PC-3 (cell line): ENCODE results near the gene PRKAR1B. TPM values are rescaled to one million over a fixed set of nuclear protein-coding genes. Genes with fewer than 3 reads are reported as not detected.

Experiments
- ATAC-seq: fragments of 200-7000 bp; cut with Tn5 transposase; 2 replicates; pipeline ENCODE4 v1.9.1; 2020; ENCODE audit warnings: mild to moderate bottlenecking, moderate library complexity
- BruUV-seq: library from RNA; stranded (reverse); fragments of 400-500 nt; replicated peaks from 2 replicates; lab custom pipeline; 2021; lab: Mats Ljungman, UMichigan
- CTCF ChIA-PET: fragments of 300-600 bp; sonication (Branson Sonifier 250); formaldehyde crosslinking; loops from one replicate; lab custom pipeline; 2022; ENCODE audit warnings: antibody characterized with exemption; lab: Charles Lee
- POLR2A ChIA-PET: fragments of 300-600 bp; sonication (Branson Sonifier 250); formaldehyde crosslinking; loops from one replicate; lab custom pipeline; 2022; ENCODE audit warnings: antibody characterized with exemption; ENCODE audit not compliant: unreplicated experiment; lab: Charles Lee
- DNase-seq: peaks from one replicate; pipeline ENCODE4 v3.0.0-alpha.2; 2015
- H2AFZ ChIP-seq: fragments of 300-600 bp; sonication (generic); 2 replicates; pipeline ENCODE4 v1.6.0; 2016; ENCODE audit warnings: antibody characterized with exemption, low read length
- H3F3A ChIP-seq: fragments of 300-600 bp; sonication (generic); one replicate; pipeline ENCODE4 v1.6.0; 2017; ENCODE audit warnings: antibody characterized with exemption, low read length, control low read depth, mild to moderate bottlenecking; ENCODE audit not compliant: unreplicated experiment
- H3K27ac ChIP-seq: fragments of 300-600 bp; sonication (generic); 2 replicates; pipeline ENCODE4 v1.5.1; 2016; ENCODE audit warnings: mild to moderate bottlenecking, low read length
- H3K27me3 ChIP-seq: fragments of 300-600 bp; sonication (generic); 2 replicates; pipeline ENCODE4 v1.6.1; 2016; ENCODE audit warnings: low read length, mixed read lengths
- H3K36me3 ChIP-seq: fragments of 300-600 bp; sonication (generic); 2 replicates; pipeline ENCODE4 v1.6.1; 2016; ENCODE audit warnings: low read depth, mixed run types, low read length, mixed read lengths
- H3K4me1 ChIP-seq: fragments of 300-600 bp; sonication (generic); 2 replicates; pipeline ENCODE4 v1.5.1; 2016; ENCODE audit warnings: low read length; ENCODE audit not compliant: insufficient read depth
- H3K4me2 ChIP-seq: fragments of 300-600 bp; sonication (generic); 2 replicates; pipeline ENCODE4 v1.6.0; 2016; ENCODE audit warnings: low read length
- H3K4me3 ChIP-seq: fragments of 300-600 bp; sonication (generic); 2 replicates; pipeline ENCODE4 v1.5.1; 2016; ENCODE audit warnings: mild to moderate bottlenecking, low read length, mixed read lengths
- H3K79me2 ChIP-seq: fragments of 300-600 bp; sonication (generic); 2 replicates; pipeline ENCODE4 v1.6.1; 2017; ENCODE audit warnings: low read length, mixed read lengths
- H3K9ac ChIP-seq: fragments of 300-600 bp; sonication (generic); 2 replicates; pipeline ENCODE4 v1.6.0; 2016; ENCODE audit warnings: mild to moderate bottlenecking, low read length
- H3K9me2 ChIP-seq: fragments of 300-600 bp; sonication (generic); replicated peaks from 2 replicates; pipeline ENCODE4 v1.6.1; 2016; ENCODE audit warnings: mixed run types, low read length, mixed read lengths
- H3K9me3 ChIP-seq: fragments of 300-600 bp; sonication (generic); 2 replicates; pipeline ENCODE4 v1.6.1; 2016; ENCODE audit warnings: low read length, mixed read lengths
- H4K20me1 ChIP-seq: fragments of 300-600 bp; sonication (generic); 2 replicates; pipeline ENCODE4 v1.6.1; 2016; ENCODE audit warnings: low read length, mixed read lengths
- CTCF ChIP-seq: fragments of 300-600 bp; sonication (generic); conservative IDR thresholded peaks from 2 replicates; pipeline ENCODE4 v1.5.1; 2017; ENCODE audit warnings: antibody characterized with exemption, low read depth, mild to moderate bottlenecking, low read length
- EZH2 ChIP-seq: fragments of 300-600 bp; sonication (generic); IDR thresholded peaks from one replicate; pipeline ENCODE4 v1.6.1; 2017; ENCODE audit warnings: antibody characterized with exemption, mild to moderate bottlenecking, low read length; ENCODE audit not compliant: unreplicated experiment
- EZH2phosphoT487 ChIP-seq: fragments of 300-600 bp; sonication (generic); IDR thresholded peaks from 2 replicates; pipeline ENCODE4 v1.6.1; 2018; ENCODE audit warnings: mild to moderate bottlenecking, antibody characterized with exemption, low read length, borderline replicate concordance
- intact Hi-C: fragments of 100-400 bp; cut with micrococcal nuclease; formaldehyde crosslinking; loops from 2 replicates; pipeline ENCODE4 v1.9.0; 2023
- total RNA-seq: library from RNA; depleted of rRNA; stranded (reverse); fragments of >200 nt; gene quantifications from 2 replicates; pipeline ENCODE4 v1.2.3, GENCODE V29; 2014

Gene PRKAR1B
- total RNA-seq, 1 experiment from 2014 or later: 15.6 TPM

GRCh38 chr7:716636-717035, 10.4 kb downstream of the PRKAR1B start:
- no peaks in the 10 kb centered on the region for H3K9me3 ChIP-seq
- no peak overlapping the region for H2AFZ ChIP-seq
- no peak overlapping the region for H3K9ac ChIP-seq
- H3K4me3 ChIP-seq: no peak overlapping the region
- POLR2A ChIA-PET: no interaction called here
- BruUV-seq: no TSS peak
- H3K27me3 ChIP-seq: no peaks in the 10 kb centered on the region
- H3K27ac ChIP-seq: no peak overlapping the region
- H3F3A ChIP-seq: no peaks in the 10 kb centered on the region
- CTCF ChIA-PET: no interaction called here
- ATAC-seq (no peak), DNase-seq (no peak)
- intact Hi-C loops: no loop called here
- H3K4me1 ChIP-seq: no peaks in the 10 kb centered on the region
- TF ChIP-seq CTCF: no peak
- TF ChIP-seq EZH2: no peak
- no peak for TF ChIP-seq EZH2phosphoT487
- no peak overlapping the region for H3K4me2 ChIP-seq
- no peaks in the 10 kb centered on the region for H3K79me2 ChIP-seq
- no peaks in the 10 kb centered on the region for H3K36me3 ChIP-seq
- no peaks in the 10 kb centered on the region for H3K9me2 ChIP-seq
- H4K20me1 ChIP-seq: no peaks in the 10 kb centered on the region

- no peak overlapping the region for H2AFZ ChIP-seq
- CTCF ChIA-PET: no interaction called here
These were observed 10.9 kb downstream of the PRKAR1B start for GRCh38 chr7:716222-716621.

More at GRCh38 chr7:716222-716621, 10.9 kb downstream of the PRKAR1B start:
- H3K27me3 ChIP-seq: no peaks in the 10 kb centered on the region
- H3K36me3 ChIP-seq: no peaks in the 10 kb centered on the region
- no peaks in the 10 kb centered on the region for H3K79me2 ChIP-seq
- POLR2A ChIA-PET: no interaction called here
- BruUV-seq: no TSS peak
- no peak overlapping the region for H3K4me2 ChIP-seq
- H3K9ac ChIP-seq: no peak overlapping the region
- intact Hi-C loops: no loop called here
- H3K4me1 ChIP-seq: no peaks in the 10 kb centered on the region
- DNase-seq: no peak
- no peak overlapping the region for H3K27ac ChIP-seq
- no peak overlapping the region for H3K4me3 ChIP-seq
- no peak for ATAC-seq
- H3K9me2 ChIP-seq: no peaks in the 10 kb centered on the region
- no peaks in the 10 kb centered on the region for H4K20me1 ChIP-seq
- TF ChIP-seq EZH2phosphoT487 (no peak), EZH2 (no peak), CTCF (no peak)
- no peaks in the 10 kb centered on the region for H3F3A ChIP-seq
- no peaks in the 10 kb centered on the region for H3K9me3 ChIP-seq
